Motor neuron (in vitro differentiated cells): Measurements from ENCODE around the gene BUB3. TPM values are rescaled to one million over a fixed set of nuclear protein-coding genes. Genes with fewer than 3 reads are reported as not detected.
"Not testable (repeated sequence)": the region's sequence is repeated elsewhere in the genome, so short reads cannot be mapped to it uniquely, and the experiment has no call there.

Experiments used
- ATAC-seq, 8 experiments: fragments of 200-7000 bp; cut with Tn5 transposase; replicated peaks in 6 of 8; 2 replicates each; pipeline ENCODE4 v1.8.0; 2021; ENCODE audit warnings: mild to moderate bottlenecking in 8 of 8, moderate library complexity in 8 of 8
- H3K27ac ChIP-seq, 2 donors: fragments of 250-450 bp; sonication (Bioruptor Pico); 2 replicates each; pipeline ENCODE4 v1.9.0; 2021; ENCODE audit warnings: antibody characterized with exemption in 2 of 2, mild to moderate bottlenecking in 2 of 2, moderate library complexity in 1 of 2
- H3K4me1 ChIP-seq, 2 donors: fragments of 250-450 bp; sonication (Bioruptor Pico); replicated peaks in 1 of 2; 2 replicates each; pipeline ENCODE4 v1.6.1; 2021; ENCODE audit warnings: antibody characterized with exemption in 2 of 2, mild to moderate bottlenecking in 2 of 2, moderate library complexity in 1 of 2
- H3K4me3 ChIP-seq, 5 donors: fragments of 250-450 bp; sonication (Bioruptor Pico); 2 replicates each; pipeline ENCODE4 v1.9.0; 2021; ENCODE audit warnings: antibody characterized with exemption in 5 of 5, mild to moderate bottlenecking in 5 of 5, moderate library complexity in 4 of 5
- WGBS, 10 experiments: fragments of 450-650 bp; shearing (Covaris generic); methylation state at CpG; one replicate each; pipeline ENCODE4 v1.0.0; 2022; 5-methylcytosine and 5-hydroxymethylcytosine counted together
- in situ Hi-C, 9 experiments: fragments of 400-800 bp; cut with MboI; loops; one replicate each; pipeline ENCODE4 v1.15.0; 2021; ENCODE audit warnings: low sequenced_read_pairs in 9 of 9, low pct_unique_long_range_greater_than_20kb in 2 of 9; ENCODE audit not compliant: unreplicated experiment in 9 of 9
- total RNA-seq, 8 experiments: library from RNA; unstranded; fragments of 300-600 nt; gene quantifications; 2 replicates each; pipeline versions ENCODE4 v1.2.3 to v1.2.4, GENCODE V29; 2022

Gene BUB3
- total RNA-seq, 8 experiments from 2014 or later: 58.3 to 130 (median 85.4) TPM

GRCh38 chr10:123171616-123172015 is 17.4 kb downstream of the BUB3 start:
- H3K27ac ChIP-seq, H3K4me3 ChIP-seq, ATAC-seq, in situ Hi-C loops, H3K4me1 ChIP-seq: not testable (repeated sequence)
- 83 to 100% (median 96%) methylated on average over 1 to 7 of the region's 10 CpGs; no CpG with 5 or more reads in 2 of the 10 experiments for WGBS, 10 experiments

- H3K4me1 ChIP-seq: no peaks in the 10 kb centered on the region
- no peak overlapping the region for H3K4me3 ChIP-seq
- ATAC-seq: no peak
- no peak overlapping the region for H3K27ac ChIP-seq
- in situ Hi-C loops: no loop called here
- 39 to 100% (median 82%) methylated on average over 1 to 8 of the region's 9 CpGs; no CpG with 5 or more reads in 1 of the 10 experiments for WGBS, 10 experiments
Observed at GRCh38 chr10:123175389-123176387, 21.5 kb downstream of the BUB3 start.

GRCh38 chr10:123178390-123178789 is 24.2 kb downstream of the BUB3 start:
- H3K27ac ChIP-seq, ATAC-seq, H3K4me3 ChIP-seq, in situ Hi-C loops, H3K4me1 ChIP-seq: not testable (repeated sequence)
- WGBS, 10 experiments: 85 to 100% (median 93%) methylated on average over 1 to 3 of the region's 4 CpGs; no CpG with 5 or more reads in 3 of the 10 experiments

- H3K27ac ChIP-seq: no peak overlapping the region
- WGBS, 10 experiments: 35 to 100% (median 94%) methylated on average over 1 to 7 of the region's 7 CpGs
- H3K4me1 ChIP-seq: no peaks in the 10 kb centered on the region
- ATAC-seq: peak in 1 of 8 experiments; percentile 52
- no peak overlapping the region for H3K4me3 ChIP-seq
- in situ Hi-C loops: no loop called here
Observed at GRCh38 chr10:123180101-123181090, 26.2 kb downstream of the BUB3 start.

GRCh38 chr10:123183724-123184123 is 29.5 kb downstream of the BUB3 start:
- in situ Hi-C loops: no loop called here
- H3K27ac ChIP-seq: no peak overlapping the region
- H3K4me1 ChIP-seq: no peaks in the 10 kb centered on the region
- no peak for ATAC-seq
- WGBS, 10 experiments: 100% methylated on average over 1 to 2 of the region's 2 CpGs; no CpG with 5 or more reads in 2 of the 10 experiments
- no peak overlapping the region for H3K4me3 ChIP-seq

- in situ Hi-C loops: no loop called here
- H3K4me3 ChIP-seq: no peak overlapping the region
- WGBS, 10 experiments: 84 to 100% (median 95%) methylated on average over 2 to 5 of the region's 5 CpGs; no CpG with 5 or more reads in 2 of the 10 experiments
- H3K27ac ChIP-seq: no peak overlapping the region
- no peaks in the 10 kb centered on the region for H3K4me1 ChIP-seq
- ATAC-seq: no peak
Observed at GRCh38 chr10:123187781-123188180, 33.6 kb downstream of the BUB3 start.

- in situ Hi-C loops: no loop called here
- ATAC-seq: peak in 2 of 8 experiments; percentile 29 to 89
- H3K4me3 ChIP-seq: no peak overlapping the region
- 0 to 100% (median 95%) methylated on average over 1 to 8 of the region's 8 CpGs; no CpG with 5 or more reads in 1 of the 10 experiments for WGBS, 10 experiments
- no peak overlapping the region for H3K27ac ChIP-seq
- no peaks in the 10 kb centered on the region for H3K4me1 ChIP-seq
Observed at GRCh38 chr10:123191886-123192285, 37.7 kb downstream of the BUB3 start.

GRCh38 chr10:123194056-123194455 is 39.9 kb downstream of the BUB3 start:
- no peak for ATAC-seq
- WGBS, 10 experiments: 94 to 100% (median 98%) methylated on average over 1 to 7 of the region's 9 CpGs; no CpG with 5 or more reads in 4 of the 10 experiments
- no peak overlapping the region for H3K27ac ChIP-seq
- in situ Hi-C loops: no loop called here
- no peak overlapping the region for H3K4me3 ChIP-seq
- H3K4me1 ChIP-seq: no peaks in the 10 kb centered on the region

- H3K27ac ChIP-seq: no peak overlapping the region
- no peak overlapping the region for H3K4me3 ChIP-seq
- ATAC-seq: no peak
- no peaks in the 10 kb centered on the region for H3K4me1 ChIP-seq
- 36 to 100% (median 70%) methylated on average over 1 to 6 of the region's 6 CpGs; no CpG with 5 or more reads in 1 of the 10 experiments for WGBS, 10 experiments
- in situ Hi-C loops: no loop called here
Observed at GRCh38 chr10:123200531-123200930, 46.3 kb downstream of the BUB3 start.

- peak in 2 of 8 experiments; percentile 45 to 61 for ATAC-seq
- H3K27ac ChIP-seq: no peak overlapping the region
- H3K4me3 ChIP-seq: no peak overlapping the region
- WGBS, 10 experiments: 87 to 97% (median 88%) methylated on average over 3 to 5 of the region's 8 CpGs; no CpG with 5 or more reads in 7 of the 10 experiments
- H3K4me1 ChIP-seq: no peaks in the 10 kb centered on the region
- in situ Hi-C loops: no loop called here
Observed at GRCh38 chr10:123202506-123202905, 48.3 kb downstream of the BUB3 start.

GRCh38 chr10:123203393-123204126 is 49.4 kb downstream of the BUB3 start:
- WGBS, 10 experiments: 20 to 100% (median 67%) methylated on average over 1 to 4 of the region's 6 CpGs; no CpG with 5 or more reads in 5 of the 10 experiments
- Histone ChIP-seq H3K4me1 (no peaks in the 10 kb centered on the region), H3K4me3 (no peak overlapping the region), H3K27ac (no peak overlapping the region)
- in situ Hi-C loops: no loop called here
- peak in 2 of 8 experiments; percentile 22 to 92 for ATAC-seq

GRCh38 chr10:123204127-123204461 is 49.9 kb downstream of the BUB3 start:
- no peak for ATAC-seq
- H3K27ac ChIP-seq: no peak overlapping the region
- 67 to 100% (median 91%) methylated on average over 1 of the region's 1 CpG; no CpG with 5 or more reads in 5 of the 10 experiments for WGBS, 10 experiments
- in situ Hi-C loops: no loop called here
- no peaks in the 10 kb centered on the region for H3K4me1 ChIP-seq
- H3K4me3 ChIP-seq: no peak overlapping the region
